ENCODE results near the gene PALM. TPM values are rescaled to one million over a fixed set of nuclear protein-coding genes. Genes with fewer than 3 reads are reported as not detected.
A peak's percentile ranks its signal among the peaks of the same experiment; 100 is the strongest.

The PALM gene
- total RNA-seq, 2 donors from 2014 or later, result 32.9 to 40.8 TPM

DNA sequence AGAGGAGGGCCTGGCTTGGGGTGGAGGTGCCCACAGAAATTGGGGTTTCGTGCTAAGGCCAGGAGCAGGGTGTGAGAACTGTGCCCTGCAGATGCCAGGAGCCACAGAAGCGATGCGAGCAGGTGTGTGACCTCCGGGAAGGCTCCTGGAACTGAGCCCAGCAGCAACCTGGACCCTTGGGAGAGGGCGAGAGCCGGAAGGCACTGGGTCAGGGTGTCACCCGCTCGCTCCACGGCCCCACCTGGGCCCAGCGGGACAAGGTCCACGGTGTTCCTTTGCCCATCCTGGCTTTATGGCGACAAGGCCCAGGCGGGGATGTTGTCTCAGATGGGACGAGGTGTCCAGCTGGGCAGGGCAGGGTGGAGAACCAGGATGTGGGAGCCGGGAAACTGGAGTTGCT, 46.3 kb downstream of the PALM start:
- no peak overlapping the region for H3K4me3 ChIP-seq (ENCODE audit: low read length)
- DNase-seq, result no peak
- no peak overlapping the region for H3K9ac ChIP-seq (ENCODE audit: extremely low read depth, low read length, poor library complexity, severe bottlenecking)
- Mint-ChIP-seq H3K27ac (no peak overlapping the region), H3K4me1 (no peaks in the 10 kb centered on the region), H3K4me3 (no peak overlapping the region), H3K36me3 (ENCODE audit: low read depth) (no peaks in the 10 kb centered on the region), H3K27me3 (ENCODE audit: insufficient read depth) (no peaks in the 10 kb centered on the region), H3K9me3 (peaks cover 27% of the 10 kb centered on the region)
- no peak overlapping the region for H3K27ac ChIP-seq (ENCODE audit: low read depth, low read length)
- no peak for TF ChIP-seq CTCF (conservative IDR thresholded peaks at IDR 0.05)
- no peaks in the 10 kb centered on the region for H3K27me3 ChIP-seq (ENCODE audit: control insufficient read depth, insufficient read depth, low read length, poor library complexity, severe bottlenecking)
- 94 to 95% methylated on average over 11 to 15 of the region's 15 CpGs for WGBS, 2 experiments (ENCODE audit: insufficient coverage in 1 of 2, insufficient read length in 1 of 2)
- H3K36me3 ChIP-seq (ENCODE audit: control insufficient read depth, insufficient read depth, low read length), result no peaks in the 10 kb centered on the region
- no peaks in the 10 kb centered on the region for H3K9me3 ChIP-seq (ENCODE audit: control insufficient read depth, low read length)
- H3K4me1 ChIP-seq (ENCODE audit: control insufficient read depth, insufficient read depth, low read length), result no peaks in the 10 kb centered on the region

GRCh38 chr19:756236-756635, 47.5 kb downstream of the PALM start:
- H3K9me3 Mint-ChIP-seq, result peaks cover 27% of the 10 kb centered on the region
- peak; percentile 74 for DNase-seq
- Histone ChIP-seq H3K9me3 (ENCODE audit: control insufficient read depth, low read length) (no peaks in the 10 kb centered on the region), H3K9ac (ENCODE audit: extremely low read depth, low read length, poor library complexity, severe bottlenecking) (no peak overlapping the region), H3K4me1 (ENCODE audit: control insufficient read depth, insufficient read depth, low read length) (no peaks in the 10 kb centered on the region), H3K27me3 (ENCODE audit: control insufficient read depth, insufficient read depth, low read length, poor library complexity, severe bottlenecking) (no peaks in the 10 kb centered on the region), H3K27ac (ENCODE audit: low read depth, low read length) (no peak overlapping the region), H3K36me3 (ENCODE audit: control insufficient read depth, insufficient read depth, low read length) (no peaks in the 10 kb centered on the region), H3K4me3 (ENCODE audit: low read length) (no peak overlapping the region)
- no peaks in the 10 kb centered on the region for H3K36me3 Mint-ChIP-seq (ENCODE audit: low read depth)
- H3K27me3 Mint-ChIP-seq (ENCODE audit: insufficient read depth), result no peaks in the 10 kb centered on the region
- no peak for TF ChIP-seq CTCF (conservative IDR thresholded peaks at IDR 0.05)
- no peaks in the 10 kb centered on the region for H3K4me1 Mint-ChIP-seq
- no peak overlapping the region for H3K27ac Mint-ChIP-seq
- H3K4me3 Mint-ChIP-seq, result no peak overlapping the region

GRCh38 chr19:756821-757688, 48.3 kb downstream of the PALM start:
- H3K9me3 ChIP-seq (ENCODE audit: control insufficient read depth, low read length), result no peaks in the 10 kb centered on the region
- Mint-ChIP-seq H3K9me3 (peaks cover 27% of the 10 kb centered on the region), H3K36me3 (ENCODE audit: low read depth) (no peaks in the 10 kb centered on the region), H3K4me1 (no peaks in the 10 kb centered on the region), H3K27ac (no peak overlapping the region), H3K27me3 (ENCODE audit: insufficient read depth) (no peaks in the 10 kb centered on the region), H3K4me3 (no peak overlapping the region)
- no peaks in the 10 kb centered on the region for H3K36me3 ChIP-seq (ENCODE audit: control insufficient read depth, insufficient read depth, low read length)
- no peaks in the 10 kb centered on the region for H3K4me1 ChIP-seq (ENCODE audit: control insufficient read depth, insufficient read depth, low read length)
- TF ChIP-seq CTCF (conservative IDR thresholded peaks at IDR 0.05), result no peak
- H3K4me3 ChIP-seq (ENCODE audit: low read length), result no peak overlapping the region
- H3K27me3 ChIP-seq (ENCODE audit: control insufficient read depth, insufficient read depth, low read length, poor library complexity, severe bottlenecking), result no peaks in the 10 kb centered on the region
- H3K27ac ChIP-seq (ENCODE audit: low read depth, low read length), result no peak overlapping the region
- WGBS, 2 experiments (ENCODE audit: insufficient coverage in 1 of 2, insufficient read length in 1 of 2), result 90 to 94% methylated on average over 18 to 36 of the region's 36 CpGs
- no peak overlapping the region for H3K9ac ChIP-seq (ENCODE audit: extremely low read depth, low read length, poor library complexity, severe bottlenecking)
- no peak for DNase-seq

All from endodermal cell (in vitro differentiated cells).